GM18873 (cell line): ENCODE results near the gene ADAMTS19.

Experiments
- ATAC-seq: cut with Tn5 transposase; IDR thresholded peaks from one replicate; pipeline ENCODE4 v1.9.1; 2021; ENCODE audit warnings: mild to moderate bottlenecking, moderate library complexity, moderate number of reproducible peaks; ENCODE audit not compliant: unreplicated experiment, low FRiP score

ADAMTS19 gene

DNA sequence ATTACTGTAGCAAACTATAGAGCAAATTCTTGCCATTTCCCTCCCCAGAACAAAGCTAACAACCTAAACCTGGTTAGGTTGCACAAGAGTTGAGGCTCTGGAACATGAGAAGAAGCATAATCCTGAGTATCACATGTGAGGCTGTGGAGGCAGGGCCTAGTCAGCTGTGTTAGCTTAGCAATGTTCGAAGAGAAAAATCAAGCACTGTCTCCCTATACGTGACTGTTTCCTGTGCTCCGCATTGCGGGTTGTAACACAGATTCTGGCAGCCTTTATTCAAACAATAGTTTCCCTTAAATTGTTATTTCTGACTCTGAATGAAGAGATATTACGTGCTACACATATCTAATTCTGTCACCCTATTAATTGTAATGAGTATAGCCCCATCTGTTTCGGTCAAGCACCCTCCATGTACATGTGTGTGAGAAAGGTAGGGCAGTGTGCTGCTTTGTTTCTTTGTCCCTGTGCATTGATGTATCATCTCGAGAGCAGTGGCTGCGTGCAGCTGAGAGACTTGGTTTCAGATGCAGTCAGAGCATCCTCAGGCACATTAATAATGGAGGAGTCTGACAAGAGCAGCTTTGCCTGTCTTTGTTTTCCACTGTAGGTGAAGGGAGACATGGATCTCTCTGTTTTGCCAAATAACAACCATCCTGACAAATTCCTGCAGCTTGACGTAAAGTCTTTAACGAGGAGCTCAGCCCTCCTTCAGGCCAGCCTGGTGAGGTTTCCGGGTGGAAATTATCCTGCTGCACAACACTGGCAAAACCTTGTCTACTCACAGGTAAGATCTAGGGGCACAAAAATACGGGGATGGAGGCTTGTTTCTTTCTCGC lies 287.7 kb downstream of the ADAMTS19 start, which contains the start of gene MINAR2:
TSS of gene MINAR2 (plus strand) at position 523 of the 836 bp plus-strand sequence. CDS start at position 620, 97 bp downstream.
- no peak for ATAC-seq

DNA sequence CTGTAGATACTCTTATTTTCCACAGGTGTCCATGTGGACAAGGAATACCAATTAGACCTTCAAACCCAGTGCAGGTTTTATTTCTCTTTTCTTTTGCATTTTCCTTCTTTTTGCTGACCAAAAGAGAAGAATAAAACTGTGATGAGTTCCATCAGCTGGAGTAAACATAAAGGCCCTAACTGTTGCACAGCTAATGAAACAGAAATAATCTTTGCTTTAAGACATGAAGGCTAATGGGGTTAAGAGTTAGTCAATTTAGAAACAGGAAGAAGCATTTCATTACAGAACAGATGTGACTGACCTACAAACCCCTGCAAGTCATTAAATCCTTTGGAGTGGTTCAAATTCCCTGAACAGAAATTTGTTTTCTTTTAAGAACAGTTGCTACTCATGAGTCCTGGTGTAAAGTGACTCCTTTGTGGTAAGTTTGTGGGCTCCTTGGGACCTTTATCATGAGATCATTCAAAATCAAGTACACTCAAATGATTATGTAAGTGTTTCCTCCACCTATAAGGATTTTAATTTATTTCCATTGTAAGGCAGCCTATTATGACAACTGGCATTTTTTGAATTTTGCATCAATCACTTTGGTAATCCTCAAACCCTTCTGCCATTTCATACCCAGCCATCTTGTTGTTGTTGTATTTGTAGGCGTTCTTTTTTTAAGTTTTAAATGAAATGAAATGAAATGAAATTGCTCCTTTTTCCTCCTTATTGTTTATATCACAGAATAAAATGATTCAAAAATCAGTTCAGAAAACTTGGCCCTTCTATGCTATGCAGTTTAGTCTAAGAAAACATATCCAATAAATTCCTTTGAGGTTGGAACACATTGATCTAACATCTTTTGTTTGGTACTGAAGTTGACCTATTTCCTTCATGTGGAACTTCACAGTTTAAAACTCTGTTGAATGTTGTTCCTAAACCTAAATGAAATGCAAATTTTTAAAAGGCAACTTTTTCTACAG lies 289.1 kb downstream of the ADAMTS19 start:
- ATAC-seq, result no peak

DNA sequence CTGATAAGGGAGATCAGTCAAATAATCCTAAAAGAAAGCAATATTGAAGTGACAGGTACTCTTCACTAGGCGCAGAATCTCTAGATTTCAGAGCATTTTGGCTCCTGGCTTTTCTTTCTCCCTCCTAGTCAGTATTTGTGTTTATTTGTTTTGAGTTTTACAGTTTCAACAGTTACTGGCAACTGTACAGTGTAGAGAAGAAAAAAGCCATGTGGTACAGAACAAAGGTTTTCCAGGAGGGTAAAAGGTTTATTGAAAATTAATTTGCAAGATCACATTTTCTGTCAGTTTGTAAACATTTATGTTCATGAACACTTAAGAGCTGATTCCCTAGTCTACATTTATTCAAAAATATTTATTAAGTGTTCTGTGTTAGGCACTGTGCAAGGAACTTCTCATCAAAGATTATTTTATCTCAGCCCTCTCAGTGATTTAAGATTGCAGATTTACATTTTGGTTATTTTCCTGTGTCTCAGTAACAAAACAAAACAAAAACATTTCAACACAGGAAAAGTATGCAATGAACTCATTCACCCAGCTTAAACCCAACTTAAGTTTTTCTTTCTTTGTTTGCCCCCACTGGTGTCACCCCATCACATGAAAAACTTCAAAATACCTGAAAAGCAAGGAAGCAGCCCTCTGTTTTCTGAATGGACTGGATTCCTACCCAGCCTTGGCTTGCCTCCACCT lies 300.7 kb downstream of the ADAMTS19 start:
- ATAC-seq, result no peak

DNA sequence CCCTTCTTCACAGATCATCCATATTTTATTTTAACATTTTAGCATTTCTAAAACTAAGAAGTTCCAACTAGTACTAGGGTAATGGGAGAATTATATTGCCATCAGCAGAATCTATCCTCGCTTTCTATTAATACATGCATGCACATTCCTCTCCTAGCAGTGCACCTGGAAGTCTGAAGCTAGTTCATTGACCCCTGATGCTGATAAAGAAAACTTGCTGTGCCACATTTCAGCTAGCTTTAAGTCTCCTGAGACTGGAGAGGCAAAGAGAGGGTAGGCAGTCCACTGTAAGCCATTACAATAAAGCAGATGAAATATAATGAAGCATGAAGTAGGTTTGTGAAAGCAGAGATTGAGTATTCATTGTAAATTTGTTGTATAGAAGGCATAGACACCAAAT lies 303.6 kb downstream of the ADAMTS19 start:
- ATAC-seq, result no peak

DNA sequence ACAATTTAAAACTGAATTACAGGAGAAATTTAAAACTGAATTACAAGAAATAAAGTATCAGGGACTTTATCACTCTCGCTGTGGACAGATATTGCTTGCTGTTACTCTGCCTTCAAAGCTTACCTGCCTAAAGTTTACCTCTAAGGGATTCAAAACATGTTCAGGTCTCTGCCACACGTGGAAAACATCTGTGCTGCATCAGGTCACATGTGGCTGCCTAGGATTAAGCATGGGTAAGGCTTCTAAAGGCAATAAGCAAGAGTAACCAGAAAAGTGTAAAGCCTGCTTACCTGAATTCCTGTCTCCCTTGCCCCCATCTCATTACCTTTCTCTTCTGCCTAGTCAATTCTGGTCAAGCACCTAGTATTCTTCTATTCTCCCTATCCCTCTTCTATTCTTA lies 306.7 kb downstream of the ADAMTS19 start:
- ATAC-seq, result no peak

DNA sequence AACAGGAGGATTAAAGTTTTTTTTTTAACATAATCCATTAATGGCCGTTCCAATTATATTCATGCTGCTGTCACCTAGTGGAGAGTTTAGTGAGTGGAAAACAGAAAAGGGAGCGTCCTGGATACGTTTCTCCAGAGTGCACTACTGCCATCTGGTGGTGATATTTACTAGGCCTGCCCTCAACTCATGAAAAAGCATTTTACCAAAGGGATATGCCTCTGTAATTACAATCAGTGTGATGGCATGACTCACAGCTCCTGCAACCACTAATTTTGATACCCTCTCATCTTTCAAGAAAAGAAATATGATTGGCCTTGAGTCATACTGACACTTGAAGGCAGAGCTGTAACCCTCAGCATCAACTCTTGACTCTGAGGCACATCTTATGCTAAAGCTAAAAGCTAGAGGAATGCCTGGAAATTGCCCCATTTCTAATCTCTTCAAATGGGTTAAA lies 307.9 kb downstream of the ADAMTS19 start:
- peak; percentile 86 for ATAC-seq

DNA sequence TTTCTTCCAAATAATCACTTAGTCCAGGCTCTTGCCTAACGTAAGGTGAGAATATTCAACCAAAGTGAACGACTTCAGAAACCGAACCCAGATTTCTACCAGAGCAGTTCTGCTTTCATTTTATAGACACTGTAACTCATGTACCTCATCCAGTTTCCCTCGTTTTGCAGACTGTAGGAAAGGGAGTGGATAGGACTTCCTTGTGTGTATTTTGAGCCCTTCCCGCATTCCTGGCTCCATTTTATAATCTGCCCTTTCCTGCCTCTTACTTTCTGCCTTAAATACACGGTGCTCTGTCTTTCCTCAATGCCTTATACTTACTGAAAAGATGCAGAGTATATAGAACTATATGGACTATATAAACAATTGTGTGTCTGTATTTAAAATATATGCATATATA lies 308.6 kb downstream of the ADAMTS19 start:
- no peak for ATAC-seq

DNA sequence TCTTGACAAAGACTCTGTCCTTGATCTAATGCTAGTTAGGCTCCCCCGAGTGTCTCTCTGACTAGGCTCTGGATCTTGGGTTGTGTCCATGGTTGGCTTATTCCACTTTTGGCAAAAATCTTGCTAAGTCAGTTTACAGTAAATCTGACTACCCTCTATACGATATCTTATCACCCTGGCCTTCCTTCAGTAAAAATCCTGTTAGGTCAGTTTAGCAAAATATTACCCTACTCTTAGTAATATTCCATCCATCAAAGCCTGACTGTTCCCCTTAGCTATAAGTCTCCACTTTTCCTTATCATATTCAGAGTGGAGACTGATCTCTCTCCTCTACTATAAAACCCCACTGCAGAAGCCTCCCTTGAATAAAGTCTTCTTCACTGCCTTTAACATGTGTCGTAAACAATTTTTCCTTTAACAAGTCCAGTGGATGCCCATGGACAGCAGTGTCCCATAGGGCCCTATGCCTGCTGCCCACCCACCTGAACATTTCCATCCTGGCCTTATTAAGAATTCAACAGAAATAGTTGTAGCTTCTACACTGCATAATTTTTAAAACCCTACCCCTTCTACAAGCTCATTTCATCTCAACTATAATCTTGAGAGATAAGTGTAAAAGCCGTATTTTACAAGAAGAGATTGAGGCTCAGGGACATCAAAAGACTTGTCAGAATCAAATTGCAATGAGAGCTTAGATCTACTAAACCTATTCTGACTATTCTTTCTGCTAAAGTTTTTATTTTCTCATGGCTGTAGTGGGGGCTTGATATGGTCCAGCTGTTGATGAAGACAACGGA lies 310.1 kb downstream of the ADAMTS19 start:
- no peak for ATAC-seq

DNA sequence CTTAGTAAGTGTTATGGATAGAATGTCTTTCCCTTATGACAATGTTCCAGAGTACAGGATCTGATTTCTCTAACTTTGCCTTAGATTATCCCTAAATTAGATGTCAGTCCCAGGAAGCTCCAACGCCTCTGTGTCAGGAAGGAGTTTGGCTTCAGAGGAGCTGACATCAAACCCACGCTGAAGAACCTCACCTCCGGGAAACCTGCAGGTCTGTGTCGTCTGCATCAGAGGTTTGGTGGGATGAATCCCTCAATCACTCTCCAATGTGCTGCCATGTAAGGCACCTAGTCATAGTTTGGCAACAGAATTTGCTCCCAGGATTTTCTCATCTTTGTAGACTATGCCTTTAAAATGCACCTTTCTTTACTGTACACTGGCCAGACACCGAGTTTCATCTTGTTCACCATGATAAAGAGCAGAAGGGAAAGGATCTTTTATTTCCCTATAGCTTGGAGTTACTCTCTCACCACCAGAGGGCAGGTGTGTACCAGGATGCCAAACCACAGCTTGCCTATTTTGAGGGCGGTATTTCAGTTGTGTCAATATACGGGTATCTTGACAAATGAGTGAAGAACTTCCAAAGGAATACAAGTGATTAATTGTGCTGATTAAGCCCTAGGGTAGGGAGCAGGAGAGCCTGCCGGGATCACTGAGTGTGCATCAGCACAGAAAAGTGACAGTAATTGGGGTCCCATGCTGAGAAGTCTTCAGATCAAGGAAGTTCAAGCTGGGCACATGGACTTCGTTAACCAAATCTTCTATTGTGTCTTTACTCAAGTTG lies 311.1 kb downstream of the ADAMTS19 start:
- ATAC-seq, result peak; percentile 60

DNA sequence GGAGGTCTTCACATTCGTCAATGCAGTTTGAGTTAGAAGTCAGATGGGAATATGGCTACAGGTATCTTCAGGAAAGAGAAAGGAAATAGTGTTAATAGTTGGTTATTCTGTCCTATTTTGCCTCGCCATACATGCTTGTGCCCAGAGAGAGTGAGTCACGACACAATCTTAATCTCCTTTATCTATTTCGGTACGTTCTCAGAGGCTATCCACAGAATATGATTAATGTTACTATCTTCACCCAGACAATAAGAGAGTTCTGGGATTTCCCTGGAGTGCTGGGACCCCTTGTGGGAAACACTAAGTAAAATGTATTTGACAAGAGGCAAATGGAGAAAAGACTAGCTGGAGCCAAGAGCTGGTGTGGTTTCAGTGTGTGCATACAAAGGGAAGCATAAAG lies 313.3 kb downstream of the ADAMTS19 start:
- no peak for ATAC-seq

DNA sequence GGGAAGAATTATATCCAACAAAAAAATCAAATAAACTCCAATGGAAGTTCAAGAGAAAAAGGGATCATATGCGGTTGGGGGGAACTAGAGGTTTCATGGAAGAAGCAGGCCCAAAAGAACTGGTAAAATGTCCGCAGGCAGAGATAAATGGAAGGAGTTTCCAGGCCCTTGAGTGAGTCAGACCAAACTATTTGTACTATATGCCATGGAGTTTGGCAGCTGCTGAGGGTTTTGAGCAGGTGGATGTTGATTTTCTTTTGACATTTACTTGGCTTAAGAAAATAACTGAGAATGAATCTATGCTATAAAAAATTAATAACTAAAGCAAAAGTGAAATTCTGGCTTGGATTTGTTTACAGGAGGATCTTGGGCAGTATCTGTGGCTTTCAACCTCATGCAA lies 321.5 kb downstream of the ADAMTS19 start:
- no peak for ATAC-seq
